ENCODE results near the gene TLE3. TPM values are rescaled to one million over a fixed set of nuclear protein-coding genes. Genes with fewer than 3 reads are reported as not detected.

The TLE3 gene
- total and polyA plus RNA-seq, 2 donors (not counting 1 experiment from before 2014, with no cell fraction given), result 14.6 to 16.5 TPM

DNA sequence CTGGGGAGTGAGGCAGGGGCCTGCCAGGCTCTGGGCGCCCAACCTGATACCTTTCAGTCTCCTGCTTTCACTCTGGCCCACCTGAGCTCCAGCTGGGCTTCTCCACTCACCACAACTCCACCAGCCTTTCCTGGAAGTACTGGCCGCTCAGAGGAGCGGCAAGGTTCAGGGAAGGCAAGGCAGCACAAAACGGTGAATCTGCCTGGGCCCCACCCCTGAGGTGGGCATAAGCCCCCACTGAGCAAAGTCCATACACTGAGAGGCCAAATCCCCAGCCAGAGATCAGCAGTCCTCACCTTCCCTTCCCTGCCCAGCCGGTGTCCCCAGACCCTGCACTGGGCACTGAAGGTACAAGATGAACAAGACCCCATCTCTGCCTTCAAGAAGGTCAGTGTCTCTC, 70.7 kb downstream of the TLE3 start:
- no peak overlapping the region for H2AFZ ChIP-seq (ENCODE audit: low read length)
- H3K27ac ChIP-seq (ENCODE audit: insufficient read depth, low read length), result no peak overlapping the region
- no peaks in the 10 kb centered on the region for H3K79me2 ChIP-seq (ENCODE audit: control insufficient read depth, insufficient read depth, low read length)
- H3K4me2 ChIP-seq (ENCODE audit: extremely low read depth, insufficient read depth, low read length), result no peak overlapping the region
- no peak overlapping the region for H3K4me3 ChIP-seq (replicated peaks in 1 of 4; ENCODE audit: control extremely low read depth in 1 of 4, insufficient read depth in 1 of 4, low read depth in 3 of 4, low read length in 4 of 4)
- H3K9ac ChIP-seq (ENCODE audit: insufficient read depth, low read length), result no peak overlapping the region
- no peaks in the 10 kb centered on the region for H3K36me3 ChIP-seq (ENCODE audit: control insufficient read depth, insufficient read depth, low read length)
- H4K20me1 ChIP-seq (ENCODE audit: control insufficient read depth, extremely low read depth, insufficient read depth, low read length), result no peaks in the 10 kb centered on the region
- no peaks in the 10 kb centered on the region for H3K9me3 ChIP-seq (ENCODE audit: control insufficient read depth, insufficient read depth, low read depth, low read length)
- H3K27me3 ChIP-seq (ENCODE audit: control insufficient read depth, insufficient read depth, low read length), result peaks cover 8% of the 10 kb centered on the region
- no peak for TF ChIP-seq EZH2 (IDR thresholded peaks at IDR 0.05; ENCODE audit: low read length, missing control alignments)
- TF ChIP-seq, protein P1, sequence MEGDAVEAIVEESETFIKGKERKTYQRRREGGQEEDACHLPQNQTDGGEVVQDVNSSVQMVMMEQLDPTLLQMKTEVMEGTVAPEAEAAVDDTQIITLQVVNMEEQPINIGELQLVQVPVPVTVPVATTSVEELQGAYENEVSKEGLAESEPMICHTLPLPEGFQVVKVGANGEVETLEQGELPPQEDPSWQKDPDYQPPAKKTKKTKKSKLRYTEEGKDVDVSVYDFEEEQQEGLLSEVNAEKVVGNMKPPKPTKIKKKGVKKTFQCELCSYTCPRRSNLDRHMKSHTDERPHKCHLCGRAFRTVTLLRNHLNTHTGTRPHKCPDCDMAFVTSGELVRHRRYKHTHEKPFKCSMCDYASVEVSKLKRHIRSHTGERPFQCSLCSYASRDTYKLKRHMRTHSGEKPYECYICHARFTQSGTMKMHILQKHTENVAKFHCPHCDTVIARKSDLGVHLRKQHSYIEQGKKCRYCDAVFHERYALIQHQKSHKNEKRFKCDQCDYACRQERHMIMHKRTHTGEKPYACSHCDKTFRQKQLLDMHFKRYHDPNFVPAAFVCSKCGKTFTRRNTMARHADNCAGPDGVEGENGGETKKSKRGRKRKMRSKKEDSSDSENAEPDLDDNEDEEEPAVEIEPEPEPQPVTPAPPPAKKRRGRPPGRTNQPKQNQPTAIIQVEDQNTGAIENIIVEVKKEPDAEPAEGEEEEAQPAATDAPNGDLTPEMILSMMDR (conservative IDR thresholded peaks at IDR 0.05 in 1 of 2, IDR thresholded peaks at IDR 0.05 in 1 of 2; ENCODE audit: low read depth in 1 of 2, low read length in 2 of 2), result no peak
- peaks cover 6% of the 10 kb centered on the region for H3K4me1 ChIP-seq (ENCODE audit: control insufficient read depth, extremely low read depth, insufficient read depth, low read length)
- no peak for DNase-seq (ENCODE audit: low read depth in 2 of 2)

DNA sequence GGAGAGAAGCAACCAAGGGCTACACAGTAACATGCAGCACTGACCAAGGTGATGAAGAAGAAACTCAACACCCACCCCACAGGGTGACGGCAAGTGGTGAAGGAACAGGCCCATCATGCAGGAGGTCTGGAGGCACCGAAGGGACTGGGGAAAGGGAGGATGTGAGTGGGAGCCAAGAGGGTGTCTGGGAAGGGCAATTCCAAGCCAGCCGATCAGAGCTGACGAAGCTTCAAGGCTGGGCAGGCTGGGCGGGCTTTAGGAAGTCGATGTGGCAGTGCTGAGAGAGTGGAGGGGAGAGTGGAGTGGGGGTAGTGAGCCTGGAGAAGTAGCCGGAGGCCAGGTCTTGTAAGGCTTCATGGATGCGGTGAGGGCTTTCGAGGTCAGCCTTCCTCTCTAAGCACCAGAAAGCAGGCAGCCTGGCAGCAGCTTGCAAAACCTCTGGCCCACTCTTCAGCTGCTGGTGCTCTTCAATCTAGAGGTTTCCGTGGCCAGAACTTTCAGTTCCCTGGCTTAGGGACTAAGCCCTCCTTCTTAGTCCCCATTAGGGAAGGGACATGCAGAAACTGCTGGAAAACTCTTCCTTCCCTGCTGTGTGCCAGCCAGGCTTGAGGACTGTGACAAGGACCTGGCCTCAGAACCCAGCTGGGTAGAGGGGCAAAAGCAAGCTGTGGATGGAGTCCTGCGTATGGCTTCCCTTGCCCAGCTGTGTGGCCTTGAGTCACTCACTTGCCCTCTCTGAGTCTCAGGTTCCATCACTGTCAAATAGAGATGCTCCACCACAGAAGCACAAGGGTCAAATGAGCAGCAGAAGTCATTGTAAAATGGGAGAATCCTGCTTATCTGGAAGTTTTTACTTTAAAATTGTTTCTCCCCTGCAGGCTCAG, 72.1 kb downstream of the TLE3 start:
- H3K9ac ChIP-seq (ENCODE audit: insufficient read depth, low read length), result no peak overlapping the region
- H4K20me1 ChIP-seq (ENCODE audit: control insufficient read depth, extremely low read depth, insufficient read depth, low read length), result no peaks in the 10 kb centered on the region
- H3K27ac ChIP-seq (ENCODE audit: insufficient read depth, low read length), result no peak overlapping the region
- no peak for TF ChIP-seq EZH2 (IDR thresholded peaks at IDR 0.05; ENCODE audit: low read length, missing control alignments)
- TF ChIP-seq, protein P1 (conservative IDR thresholded peaks at IDR 0.05 in 1 of 2, IDR thresholded peaks at IDR 0.05 in 1 of 2; ENCODE audit: low read depth in 1 of 2, low read length in 2 of 2), result no peak
- no peak overlapping the region for H3K4me2 ChIP-seq (ENCODE audit: extremely low read depth, insufficient read depth, low read length)
- H3K4me1 ChIP-seq (ENCODE audit: control insufficient read depth, extremely low read depth, insufficient read depth, low read length), result peaks cover 6% of the 10 kb centered on the region
- H3K36me3 ChIP-seq (ENCODE audit: control insufficient read depth, insufficient read depth, low read length), result no peaks in the 10 kb centered on the region
- no peaks in the 10 kb centered on the region for H3K79me2 ChIP-seq (ENCODE audit: control insufficient read depth, insufficient read depth, low read length)
- no peak for DNase-seq (ENCODE audit: low read depth in 2 of 2)
- no peaks in the 10 kb centered on the region for H3K9me3 ChIP-seq (ENCODE audit: control insufficient read depth, insufficient read depth, low read depth, low read length)
- H3K27me3 ChIP-seq (ENCODE audit: control insufficient read depth, insufficient read depth, low read length), result peaks cover 8% of the 10 kb centered on the region
- H2AFZ ChIP-seq (ENCODE audit: low read length), result no peak overlapping the region
- no peak overlapping the region for H3K4me3 ChIP-seq (replicated peaks in 1 of 4; ENCODE audit: control extremely low read depth in 1 of 4, insufficient read depth in 1 of 4, low read depth in 3 of 4, low read length in 4 of 4)

GRCh38 chr15:70024521-70024920, 73.2 kb downstream of the TLE3 start:
- no peak for DNase-seq (ENCODE audit: low read depth in 2 of 2)
- no peaks in the 10 kb centered on the region for H3K9me3 ChIP-seq (ENCODE audit: control insufficient read depth, insufficient read depth, low read depth, low read length)
- no peaks in the 10 kb centered on the region for H3K36me3 ChIP-seq (ENCODE audit: control insufficient read depth, insufficient read depth, low read length)
- TF ChIP-seq, protein P1 (conservative IDR thresholded peaks at IDR 0.05 in 1 of 2, IDR thresholded peaks at IDR 0.05 in 1 of 2; ENCODE audit: low read depth in 1 of 2, low read length in 2 of 2), result no peak
- no peak for TF ChIP-seq EZH2 (IDR thresholded peaks at IDR 0.05; ENCODE audit: low read length, missing control alignments)
- H3K4me2 ChIP-seq (ENCODE audit: extremely low read depth, insufficient read depth, low read length), result no peak overlapping the region
- H4K20me1 ChIP-seq (ENCODE audit: control insufficient read depth, extremely low read depth, insufficient read depth, low read length), result no peaks in the 10 kb centered on the region
- no peak overlapping the region for H3K27ac ChIP-seq (ENCODE audit: insufficient read depth, low read length)
- H2AFZ ChIP-seq (ENCODE audit: low read length), result no peak overlapping the region
- peaks cover 19% of the 10 kb centered on the region for H3K27me3 ChIP-seq (ENCODE audit: control insufficient read depth, insufficient read depth, low read length)
- H3K79me2 ChIP-seq (ENCODE audit: control insufficient read depth, insufficient read depth, low read length), result no peaks in the 10 kb centered on the region
- no peak overlapping the region for H3K4me3 ChIP-seq (replicated peaks in 1 of 4; ENCODE audit: control extremely low read depth in 1 of 4, insufficient read depth in 1 of 4, low read depth in 3 of 4, low read length in 4 of 4)
- peaks cover 6% of the 10 kb centered on the region for H3K4me1 ChIP-seq (ENCODE audit: control insufficient read depth, extremely low read depth, insufficient read depth, low read length)
- H3K9ac ChIP-seq (ENCODE audit: insufficient read depth, low read length), result no peak overlapping the region

All from fibroblast of lung (primary cell).